Omental fat pad (tissue), 4 donors: ENCODE results near the gene LARP1. TPM values are rescaled to one million over a fixed set of nuclear protein-coding genes. Genes with fewer than 3 reads are reported as not detected.
A peak's percentile ranks its signal among the peaks of the same experiment; 100 is the strongest.

Experiments used
- ATAC-seq: fragments of 150-250 bp; one replicate; pipeline ENCODE4 v1.9.1; 2016; ENCODE audit warnings: mild to moderate bottlenecking, moderate library complexity; ENCODE audit not compliant: low FRiP score
- DNase-seq: peaks from one replicate; pipeline ENCODE4 v3.0.0-alpha.2; 2019; ENCODE audit warnings: low spot score
- CTCF ChIP-seq, 3 donors: fragments of 450-650 bp; IDR thresholded peaks; one replicate each; pipeline ENCODE4 v1.5.1; 2016 to 2017; ENCODE audit warnings: antibody characterized with exemption in 3 of 3, mild to moderate bottlenecking in 3 of 3, moderate library complexity in 2 of 3
- total RNA-seq, 4 donors: library from RNA; depleted of rRNA; stranded (reverse); fragments of >200 nt; gene quantifications; one replicate each; pipeline ENCODE4 v1.1.0, GENCODE V29; 2016

LARP1 gene
- total RNA-seq, 4 donors from 2014 or later: 80.5 to 155 (median 106) TPM

DNA sequence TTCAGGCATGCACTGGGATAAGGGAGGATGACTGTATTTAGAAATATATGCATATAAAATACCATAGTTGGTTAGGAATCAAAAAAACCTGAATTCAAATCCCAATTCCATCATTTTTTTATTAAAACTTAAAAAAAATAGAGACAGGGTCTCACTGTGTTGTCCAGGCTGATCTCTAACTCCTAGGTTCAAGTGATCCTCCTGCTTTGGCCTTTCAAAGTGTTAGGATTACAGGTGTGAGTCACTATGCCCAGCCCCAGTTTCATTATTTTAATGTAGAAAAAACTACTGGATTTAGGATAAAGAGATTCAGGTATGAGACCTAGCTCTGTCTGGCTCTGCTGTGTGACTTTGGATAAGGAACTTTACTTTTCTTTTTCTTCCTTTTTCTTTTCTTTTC is 3.3 kb upstream of the LARP1 start:
- no peak for TF ChIP-seq CTCF (IDR thresholded peaks at IDR 0.05)
- no peak for ATAC-seq

DNA sequence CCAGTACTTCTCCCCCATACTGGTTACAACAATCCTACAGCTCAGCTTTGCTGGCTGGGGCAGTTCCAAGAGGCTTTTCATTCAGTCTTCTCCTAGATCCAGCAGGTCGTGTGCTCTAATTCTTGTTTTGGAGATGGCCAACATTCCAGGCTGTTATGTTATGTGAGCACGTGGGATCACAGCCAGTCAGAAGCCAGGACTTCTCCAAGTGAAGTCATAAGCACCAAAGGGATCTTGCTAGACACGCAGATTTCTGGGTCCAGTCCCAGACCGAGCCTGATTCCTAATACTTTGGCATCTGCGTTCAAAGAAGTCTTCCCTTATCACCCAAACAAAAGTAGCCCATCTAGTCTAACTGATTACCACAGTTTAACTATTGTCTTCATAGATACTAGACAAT is 1.4 kb upstream of the LARP1 start:
- DNase-seq (peak; percentile 35), ATAC-seq (peak; percentile 52)
- TF ChIP-seq CTCF (IDR thresholded peaks at IDR 0.05): no peak

More for the DNA sequence above, 3.3 kb upstream of the LARP1 start:
- DNase-seq: no peak

DNA sequence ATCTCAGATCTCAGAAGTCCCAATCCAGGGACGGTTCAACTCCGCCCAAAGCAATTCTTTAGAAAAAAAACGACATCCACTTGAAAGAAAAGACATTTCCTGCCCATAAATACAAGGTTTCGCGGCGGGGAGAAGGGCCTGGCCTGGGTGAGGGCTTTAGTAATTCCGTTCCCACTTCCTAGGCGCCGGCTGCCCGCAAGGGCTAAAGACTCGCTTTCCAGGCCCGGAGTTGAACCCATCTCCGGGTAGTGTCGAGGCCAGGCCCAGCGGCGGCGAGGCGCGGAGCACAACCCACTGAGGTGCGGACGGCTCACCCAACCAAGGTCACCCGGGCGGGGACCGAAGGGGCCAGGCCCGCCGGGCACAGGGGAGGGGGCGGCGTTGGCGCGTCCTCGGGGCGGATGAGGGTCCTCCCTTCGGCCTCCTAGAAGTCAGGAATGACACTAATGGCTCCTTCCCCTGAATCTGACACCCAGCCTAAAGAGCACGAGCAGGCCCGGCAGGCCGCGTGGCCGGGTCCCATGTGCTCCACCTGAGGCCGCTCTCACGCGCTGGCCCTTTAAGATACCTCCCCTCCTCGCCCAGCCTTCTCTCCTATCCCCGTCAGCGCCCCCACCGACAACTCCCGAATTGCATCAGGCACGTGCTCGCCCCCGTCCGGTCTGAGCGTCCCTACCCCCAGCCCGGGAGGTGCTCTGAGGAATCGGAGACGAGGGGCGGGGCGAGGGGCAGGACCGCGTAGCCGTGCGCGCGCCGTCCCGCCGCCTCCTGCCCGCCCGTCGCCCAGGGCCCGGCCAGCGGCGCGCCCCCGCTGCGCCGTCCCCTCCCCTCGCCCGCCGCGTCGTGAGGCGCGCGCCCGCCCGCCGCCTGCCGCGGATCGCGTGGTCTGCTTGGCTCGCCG is 467 bp upstream of the LARP1 start:
- ATAC-seq (peak; percentile 96), DNase-seq (peak; percentile 96)
- TF ChIP-seq CTCF (IDR thresholded peaks at IDR 0.05): peak in 1 of 3 donors; percentile 15

GRCh38 chr5:154756009-154756867 is 1.1 kb downstream of the LARP1 start:
- DNase-seq: no peak
- no peak for ATAC-seq
- no peak for TF ChIP-seq CTCF (IDR thresholded peaks at IDR 0.05)

DNA sequence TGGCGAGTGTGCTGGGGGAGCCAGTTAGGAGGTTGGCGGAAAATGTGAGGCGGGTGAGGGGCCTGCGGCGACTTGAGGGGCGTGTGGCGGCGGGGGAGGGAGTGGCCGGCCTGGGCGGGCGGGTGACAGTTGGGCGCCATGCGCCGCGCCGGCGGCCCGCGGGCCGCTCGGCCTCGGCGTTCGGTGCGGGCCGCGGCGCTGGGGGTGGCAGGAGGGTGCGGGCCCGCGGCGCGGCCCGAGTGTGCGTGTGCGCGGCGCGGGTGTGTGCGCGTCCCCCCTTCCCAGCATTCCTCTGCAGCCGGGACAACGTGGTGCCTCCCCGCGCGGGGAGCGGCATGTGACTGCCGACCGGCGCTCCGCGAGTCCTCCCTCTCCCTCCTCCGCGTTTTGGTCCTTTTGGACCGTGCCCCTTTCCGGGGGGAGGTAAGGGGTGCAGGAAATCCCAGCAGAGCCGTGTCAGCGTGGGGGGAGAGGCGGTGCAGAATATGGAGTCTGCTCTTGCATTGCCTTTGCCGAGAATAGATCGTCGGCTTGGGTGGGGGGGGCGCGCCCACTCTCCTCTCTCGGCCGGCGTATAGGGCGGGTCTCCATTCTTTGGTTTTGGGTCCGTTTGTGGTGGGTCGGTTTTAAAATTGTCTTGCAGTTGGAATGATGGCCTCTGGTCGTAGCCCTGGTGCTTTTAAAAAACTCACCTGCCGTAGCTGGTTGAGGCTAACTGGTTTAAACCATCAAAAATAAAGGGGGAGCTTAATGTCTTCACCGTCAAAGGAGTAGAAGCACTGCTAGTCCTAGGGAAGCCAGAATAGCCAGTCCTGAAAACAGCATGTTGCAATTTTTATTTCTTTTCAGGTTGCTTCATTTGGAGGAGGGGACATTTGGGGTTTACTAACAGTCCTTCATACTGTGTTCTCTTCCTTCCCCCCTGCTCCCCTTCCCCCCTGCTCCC is 2.0 kb downstream of the LARP1 start:
- ATAC-seq (no peak), DNase-seq (no peak)
- no peak for TF ChIP-seq CTCF (IDR thresholded peaks at IDR 0.05)

DNA sequence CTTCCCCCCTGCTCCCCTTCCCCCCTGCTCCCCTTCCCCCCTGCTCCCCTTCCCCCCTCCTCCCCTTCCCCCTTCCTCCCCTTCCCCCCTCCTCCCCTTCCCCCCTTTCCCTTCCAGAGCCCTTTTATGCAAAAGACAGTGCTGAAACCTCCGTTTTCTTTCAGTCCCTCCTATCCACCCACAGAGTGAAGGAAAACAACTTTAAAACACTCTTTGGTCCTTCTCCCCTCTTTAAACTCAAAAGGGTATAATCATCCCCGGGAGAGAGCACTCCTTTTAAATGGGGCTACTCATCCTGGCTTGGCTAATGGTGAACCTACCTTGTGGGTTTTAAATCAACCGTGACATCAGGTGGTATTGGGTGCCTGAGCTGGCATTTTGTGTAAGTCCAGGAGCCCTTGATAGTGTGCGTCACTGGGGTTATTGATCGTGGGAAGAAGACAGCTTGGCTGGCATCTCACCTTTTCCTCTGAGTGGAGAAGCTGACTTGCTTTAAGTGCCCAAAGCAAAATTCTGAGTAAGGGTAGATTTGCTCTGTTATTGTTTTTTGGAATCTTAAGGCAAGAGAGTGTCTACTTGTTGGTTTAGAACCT is 2.7 kb downstream of the LARP1 start:
- DNase-seq (no peak), ATAC-seq (no peak)

More for the DNA sequence above, 2.7 kb downstream of the LARP1 start:
- no peak for TF ChIP-seq CTCF (IDR thresholded peaks at IDR 0.05)
